H1 (cell line): ENCODE measurements around the gene TM9SF3.
"Not testable (repeated sequence)": the region's sequence is repeated elsewhere in the genome, so short reads cannot be mapped to it uniquely, and the experiment has no call there.

ENCODE experiments used
- BCL11A ChIP-seq, 2 experiments: IDR thresholded peaks; one replicate each; pipeline ENCODE4 v1.6.1; 2011; ENCODE audit warnings: low read depth in 2 of 2, low read length in 2 of 2, mild to moderate bottlenecking in 2 of 2
- EGR1 ChIP-seq: IDR thresholded peaks from 2 replicates; pipeline ENCODE4 v1.6.1; 2011; ENCODE audit warnings: low read depth, low read length, borderline replicate concordance
- JUND ChIP-seq: IDR thresholded peaks from 2 replicates; pipeline ENCODE4 v1.6.1; 2011; ENCODE audit warnings: mild to moderate bottlenecking, improper control_type of control experiment, low read length
- TAF1 ChIP-seq: IDR thresholded peaks from 2 replicates; pipeline ENCODE4 v1.6.1; 2011; ENCODE audit warnings: mild to moderate bottlenecking, low read depth, low read length
- TF ChIP-seq, protein P1 (sequence below), 3 experiments: IDR thresholded peaks; 1 replicate in 2 of 3; 2 replicates in 1 of 3; pipeline versions ENCODE4 v1.5.1 to v1.6.1; 2011; ENCODE audit warnings: low read length in 3 of 3, mild to moderate bottlenecking in 3 of 3, inconsistent platforms in 2 of 3, low read depth in 1 of 3, moderate library complexity in 1 of 3; ENCODE audit not compliant: insufficient read depth in 1 of 3; ENCODE audit errors: control extremely low read depth in 1 of 3

DNA sequence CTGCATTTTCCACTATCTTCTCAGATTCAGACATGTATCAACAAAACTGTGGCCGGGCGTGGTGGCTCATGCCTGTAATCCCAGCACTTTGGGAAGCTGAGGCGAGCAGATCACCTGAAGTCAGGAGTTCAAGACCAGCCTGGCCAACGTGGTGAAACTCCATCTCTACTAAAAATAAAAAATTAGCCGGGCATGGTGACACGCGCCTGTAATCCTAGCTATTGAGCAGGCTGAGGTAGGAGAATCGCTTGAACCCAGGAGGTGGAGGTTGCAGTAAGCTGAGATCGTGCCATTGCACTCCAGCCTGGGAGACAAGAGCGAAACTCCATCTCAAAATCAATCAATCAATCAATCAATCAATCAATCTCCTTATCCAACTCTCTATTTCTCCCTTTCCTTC is 41.3 kb downstream of the TM9SF3 start:
- not testable (repeated sequence) for TF ChIP-seq EGR1; BCL11A (IDR thresholded peaks at IDR 0.05; ENCODE audit: low read depth in 2 of 2, low read length in 2 of 2); JUND; TAF1
- TF ChIP-seq, protein P1, sequence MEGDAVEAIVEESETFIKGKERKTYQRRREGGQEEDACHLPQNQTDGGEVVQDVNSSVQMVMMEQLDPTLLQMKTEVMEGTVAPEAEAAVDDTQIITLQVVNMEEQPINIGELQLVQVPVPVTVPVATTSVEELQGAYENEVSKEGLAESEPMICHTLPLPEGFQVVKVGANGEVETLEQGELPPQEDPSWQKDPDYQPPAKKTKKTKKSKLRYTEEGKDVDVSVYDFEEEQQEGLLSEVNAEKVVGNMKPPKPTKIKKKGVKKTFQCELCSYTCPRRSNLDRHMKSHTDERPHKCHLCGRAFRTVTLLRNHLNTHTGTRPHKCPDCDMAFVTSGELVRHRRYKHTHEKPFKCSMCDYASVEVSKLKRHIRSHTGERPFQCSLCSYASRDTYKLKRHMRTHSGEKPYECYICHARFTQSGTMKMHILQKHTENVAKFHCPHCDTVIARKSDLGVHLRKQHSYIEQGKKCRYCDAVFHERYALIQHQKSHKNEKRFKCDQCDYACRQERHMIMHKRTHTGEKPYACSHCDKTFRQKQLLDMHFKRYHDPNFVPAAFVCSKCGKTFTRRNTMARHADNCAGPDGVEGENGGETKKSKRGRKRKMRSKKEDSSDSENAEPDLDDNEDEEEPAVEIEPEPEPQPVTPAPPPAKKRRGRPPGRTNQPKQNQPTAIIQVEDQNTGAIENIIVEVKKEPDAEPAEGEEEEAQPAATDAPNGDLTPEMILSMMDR (IDR thresholded peaks at IDR 0.05; ENCODE audit: control extremely low read depth in 1 of 3, insufficient read depth in 1 of 3, low read depth in 1 of 3, low read length in 3 of 3) = not testable (repeated sequence)
